GM18909 (cell line): ENCODE results near the gene CIAO2A.
"Not testable (repeated sequence)": the region's sequence is repeated elsewhere in the genome, so short reads cannot be mapped to it uniquely, and the experiment has no call there.

Source experiments
- ATAC-seq: cut with Tn5 transposase; IDR thresholded peaks from one replicate; pipeline ENCODE4 v1.9.1; 2021; ENCODE audit warnings: mild to moderate bottlenecking; ENCODE audit not compliant: unreplicated experiment, poor library complexity

Gene CIAO2A, protein sequence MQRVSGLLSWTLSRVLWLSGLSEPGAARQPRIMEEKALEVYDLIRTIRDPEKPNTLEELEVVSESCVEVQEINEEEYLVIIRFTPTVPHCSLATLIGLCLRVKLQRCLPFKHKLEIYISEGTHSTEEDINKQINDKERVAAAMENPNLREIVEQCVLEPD

GRCh38 chr15:64093627-64094417 lies at the start of gene CIAO2A:
CIAO2A (minus strand) TSS chr15:64093838; CDS start chr15:64093768, 70 bp downstream.
- peak; percentile 68 for ATAC-seq

DNA sequence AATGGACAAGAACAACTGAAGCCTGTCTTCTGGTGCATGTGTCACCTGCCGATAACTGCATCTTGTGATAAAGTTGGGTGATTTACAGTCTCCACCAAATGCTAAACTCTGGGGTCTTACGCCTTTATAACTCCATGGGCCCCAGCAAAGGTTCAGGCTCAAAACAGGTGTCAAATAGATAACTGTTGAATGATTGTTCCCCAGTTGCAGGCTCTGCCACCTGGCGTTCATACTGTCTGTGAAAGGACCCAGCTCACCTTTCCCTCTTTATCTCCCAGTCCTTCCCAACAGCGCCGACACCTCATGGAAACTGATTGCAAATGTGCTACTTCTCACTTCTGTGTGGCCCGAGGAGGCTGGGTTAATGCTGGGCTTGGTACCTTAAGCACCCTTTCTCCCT lies 49.6 kb upstream of the CIAO2A start:
- no peak for ATAC-seq

- ATAC-seq, result no peak
Observed at GRCh38 chr15:64141798-64142512, 48.3 kb upstream of the CIAO2A start.

DNA sequence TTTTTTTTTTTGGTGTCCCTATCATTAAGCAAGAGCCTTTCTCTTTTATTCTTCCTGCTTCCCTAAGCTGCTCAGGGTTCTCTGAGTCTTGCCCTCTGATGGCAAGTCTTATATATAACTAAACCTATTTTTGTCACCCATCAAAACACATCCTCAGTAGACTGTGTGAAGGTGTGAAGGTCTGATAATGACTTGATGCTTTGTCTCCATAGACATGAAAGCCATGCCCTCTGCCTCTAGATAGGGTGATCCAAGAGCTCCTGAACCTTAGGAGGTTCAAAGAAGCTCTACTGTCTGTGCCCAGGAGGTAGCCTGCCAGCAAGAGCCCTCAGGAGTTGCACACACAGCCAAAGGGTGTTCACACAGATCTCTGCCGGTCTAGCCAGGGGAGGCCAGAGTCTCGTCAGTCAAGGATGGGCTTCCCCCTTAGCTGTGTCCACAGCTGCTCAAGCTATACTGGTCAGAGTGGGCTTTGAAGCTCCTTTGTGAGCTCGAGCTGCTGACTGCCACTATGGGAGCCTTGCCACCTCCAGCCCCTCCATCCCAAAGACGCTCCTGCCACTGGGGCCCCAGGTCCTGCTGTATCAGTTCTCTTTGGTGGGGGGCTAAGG lies 44.8 kb upstream of the CIAO2A start:
- no peak for ATAC-seq

DNA sequence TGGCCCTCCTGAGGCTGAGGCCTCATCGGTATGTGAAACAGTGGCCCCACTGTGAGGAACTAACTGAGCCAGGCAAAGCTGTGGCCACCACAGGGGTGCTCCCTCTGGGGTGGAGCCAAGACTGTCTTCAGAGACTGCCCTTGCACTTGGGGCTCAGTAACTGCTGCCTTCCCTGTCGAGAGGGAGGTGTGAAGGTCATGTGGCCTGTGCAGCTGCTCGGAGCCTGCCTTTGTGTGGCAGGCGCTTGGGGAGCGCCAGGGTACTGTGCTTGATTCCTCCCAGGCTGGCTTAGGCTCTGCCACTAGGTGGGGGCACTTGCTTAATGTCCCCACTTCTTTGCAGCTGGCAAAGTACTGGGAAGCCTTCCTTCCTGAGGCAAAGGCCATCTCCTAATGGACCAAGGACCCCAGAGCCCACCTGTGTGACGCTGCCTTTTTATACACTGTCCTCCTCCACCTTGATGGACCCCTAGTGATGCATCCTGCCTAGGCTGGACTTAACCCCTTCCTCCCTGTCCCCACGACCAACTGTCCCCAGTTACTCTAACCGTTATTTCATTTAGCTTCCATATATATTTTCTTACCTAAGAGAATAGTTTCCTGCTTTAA lies 43.7 kb upstream of the CIAO2A start:
- no peak for ATAC-seq

- ATAC-seq, result no peak
Observed at GRCh38 chr15:64136347-64136746, 42.7 kb upstream of the CIAO2A start.

DNA sequence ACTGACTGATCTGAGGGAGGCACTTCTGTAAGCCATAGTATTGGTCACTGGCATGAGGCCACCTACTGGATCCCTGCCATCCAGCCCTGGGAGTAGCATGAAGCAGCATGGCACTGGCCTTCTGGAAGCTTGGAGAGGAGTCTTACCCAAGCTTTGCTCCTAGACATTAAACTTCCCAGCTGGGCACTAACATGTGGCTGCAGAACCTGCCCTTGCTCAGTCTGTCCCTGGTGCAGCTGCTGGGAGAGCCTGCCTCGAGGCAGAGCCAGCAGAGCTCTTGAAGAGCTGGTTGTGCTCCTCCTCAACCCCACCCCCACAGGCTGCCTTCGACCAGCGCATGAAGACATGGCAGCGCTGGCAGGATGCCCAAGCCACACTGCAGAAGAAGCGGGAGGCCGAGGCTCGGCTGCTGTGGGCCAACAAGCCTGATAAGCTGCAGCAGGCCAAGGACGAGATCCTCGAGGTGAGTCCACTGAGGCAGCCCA lies 40.7 kb upstream of the CIAO2A start:
- no peak for ATAC-seq

DNA sequence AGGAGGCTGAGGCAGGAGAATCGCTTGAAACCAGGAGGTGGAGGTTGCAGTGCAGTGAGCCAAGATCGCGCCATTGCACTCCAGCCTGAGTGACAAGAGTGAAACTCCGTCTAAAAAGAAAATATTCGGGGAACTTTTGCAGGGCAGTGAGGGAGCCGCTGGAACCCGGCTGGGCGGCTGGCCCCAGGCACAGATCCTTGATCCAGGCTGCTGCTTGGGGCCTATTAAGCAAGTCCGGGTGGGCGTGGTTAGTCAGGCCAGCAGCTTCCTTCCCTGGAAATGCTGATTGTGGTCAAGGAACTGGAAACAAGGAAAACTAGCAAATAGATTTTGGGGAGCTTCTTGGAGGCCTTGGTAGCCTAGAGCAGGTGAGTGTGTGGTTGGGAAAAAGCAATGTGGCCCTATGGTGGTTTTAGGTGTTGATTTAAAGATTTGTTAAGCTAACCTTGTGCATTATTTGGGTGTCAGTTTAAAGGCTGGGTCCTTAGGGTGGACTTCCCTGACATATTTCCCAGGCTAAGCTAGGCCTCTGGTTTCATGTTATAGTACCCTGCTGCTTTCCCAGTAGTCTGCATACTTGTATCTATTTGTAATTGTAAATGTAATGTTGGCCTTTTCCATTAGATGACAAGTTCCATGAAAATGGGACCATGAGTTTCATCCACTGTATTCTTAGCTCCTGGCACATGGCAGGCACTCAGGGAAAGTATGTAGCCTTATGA lies 40.1 kb upstream of the CIAO2A start:
- no peak for ATAC-seq

DNA sequence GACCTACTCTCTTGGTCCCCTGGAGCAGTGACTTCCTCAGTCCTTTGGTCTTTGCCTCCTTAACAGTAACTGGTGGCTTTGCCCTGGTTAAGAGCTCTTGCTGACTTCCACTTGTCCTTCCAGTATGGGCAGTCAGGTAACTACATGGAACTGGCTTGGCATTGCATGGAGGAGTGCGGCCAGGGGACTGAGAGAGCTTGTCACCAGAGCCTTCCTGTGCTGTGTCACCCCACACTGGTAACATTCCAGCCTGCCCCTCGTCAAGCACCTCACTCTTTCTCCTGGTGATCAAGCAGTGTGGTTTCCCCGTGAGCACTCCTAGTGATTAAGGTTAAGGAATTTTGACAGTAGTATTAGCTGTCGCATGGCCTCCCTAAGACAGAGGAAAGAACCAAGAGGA lies 38.6 kb upstream of the CIAO2A start:
- no peak for ATAC-seq

- ATAC-seq, result no peak
Observed at GRCh38 chr15:64131547-64131946, 37.9 kb upstream of the CIAO2A start.

GRCh38 chr15:64130159-64130558 lies 36.5 kb upstream of the CIAO2A start:
- no peak for ATAC-seq

DNA sequence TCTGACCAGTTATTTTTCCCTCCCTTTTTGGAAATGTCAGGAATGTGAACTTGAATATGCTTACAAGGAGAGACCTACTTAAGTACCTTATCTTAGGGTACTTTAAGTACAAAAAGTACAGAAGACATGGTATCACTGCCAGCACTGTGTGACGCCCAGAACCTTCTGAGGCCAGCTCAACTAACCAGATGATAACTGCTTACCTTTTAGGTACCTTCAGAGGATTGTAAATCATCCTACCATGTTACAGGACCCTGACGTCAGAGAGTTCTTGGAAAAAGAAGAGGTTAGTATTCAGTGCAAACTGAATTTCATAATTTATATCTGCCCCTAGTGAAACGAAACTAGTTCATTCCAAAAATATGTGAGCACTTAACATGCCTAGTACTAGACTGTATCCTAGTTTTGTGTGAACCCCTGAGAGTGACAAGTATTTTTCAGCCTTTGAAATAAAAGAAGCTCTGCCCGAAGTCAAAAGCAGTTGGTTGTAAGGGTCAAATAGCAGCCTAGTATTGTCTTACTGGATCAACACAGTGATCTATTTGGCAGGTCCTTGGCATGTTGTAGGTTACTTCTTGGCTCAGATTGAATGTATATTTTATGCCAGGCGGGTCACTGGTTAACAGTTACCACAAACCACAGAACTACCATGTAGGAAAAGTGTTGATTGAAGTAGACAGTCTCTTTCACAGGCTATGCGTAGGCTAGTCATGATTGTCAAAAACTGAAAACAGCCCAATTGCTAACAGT lies 34.1 kb upstream of the CIAO2A start:
- ATAC-seq, result no peak

- ATAC-seq, result no peak
Observed at GRCh38 chr15:64125978-64126377, 32.3 kb upstream of the CIAO2A start.

GRCh38 chr15:64122936-64123351 lies 29.3 kb upstream of the CIAO2A start:
- no peak for ATAC-seq

DNA sequence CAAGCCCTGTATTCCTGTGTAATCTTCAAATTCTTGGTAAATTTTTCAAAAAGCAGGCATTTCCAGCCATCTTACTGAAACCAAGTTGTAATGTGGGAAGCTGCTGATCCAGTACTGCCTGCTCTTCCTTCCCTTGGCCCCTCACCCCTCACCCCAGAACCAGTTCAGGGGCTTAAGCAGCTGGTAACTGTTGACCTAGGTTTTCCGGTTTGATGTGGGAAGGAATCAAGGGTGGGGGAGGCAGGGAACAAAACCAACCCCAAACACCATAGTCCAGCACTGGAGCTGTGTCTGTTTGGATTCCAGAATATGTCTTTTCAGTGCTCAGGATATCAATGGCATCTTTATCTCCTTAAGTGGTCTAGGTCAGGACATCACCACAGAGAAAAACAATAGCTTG lies 28.8 kb upstream of the CIAO2A start:
- no peak for ATAC-seq

DNA sequence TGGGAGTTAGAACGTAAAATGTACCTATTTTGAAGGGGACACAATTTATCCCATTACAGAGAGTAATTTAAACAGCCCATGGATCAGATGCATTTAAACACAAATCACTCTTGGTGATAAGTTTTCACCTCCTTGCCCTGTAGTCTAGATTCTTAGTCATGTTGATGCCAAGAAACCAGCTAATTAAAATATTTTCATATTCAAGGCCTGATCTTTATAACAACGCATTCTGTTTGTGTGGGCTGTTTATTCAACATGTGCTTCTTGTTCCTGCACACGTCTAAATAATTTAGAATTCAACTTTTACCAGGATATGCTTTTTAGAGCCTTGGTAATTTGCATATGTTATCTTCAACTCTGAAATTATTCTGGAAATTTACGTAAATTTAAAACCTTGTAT lies 28.0 kb upstream of the CIAO2A start:
- ATAC-seq, result no peak

GRCh38 chr15:64120322-64120721 lies 26.7 kb upstream of the CIAO2A start:
- ATAC-seq, result not testable (repeated sequence)

DNA sequence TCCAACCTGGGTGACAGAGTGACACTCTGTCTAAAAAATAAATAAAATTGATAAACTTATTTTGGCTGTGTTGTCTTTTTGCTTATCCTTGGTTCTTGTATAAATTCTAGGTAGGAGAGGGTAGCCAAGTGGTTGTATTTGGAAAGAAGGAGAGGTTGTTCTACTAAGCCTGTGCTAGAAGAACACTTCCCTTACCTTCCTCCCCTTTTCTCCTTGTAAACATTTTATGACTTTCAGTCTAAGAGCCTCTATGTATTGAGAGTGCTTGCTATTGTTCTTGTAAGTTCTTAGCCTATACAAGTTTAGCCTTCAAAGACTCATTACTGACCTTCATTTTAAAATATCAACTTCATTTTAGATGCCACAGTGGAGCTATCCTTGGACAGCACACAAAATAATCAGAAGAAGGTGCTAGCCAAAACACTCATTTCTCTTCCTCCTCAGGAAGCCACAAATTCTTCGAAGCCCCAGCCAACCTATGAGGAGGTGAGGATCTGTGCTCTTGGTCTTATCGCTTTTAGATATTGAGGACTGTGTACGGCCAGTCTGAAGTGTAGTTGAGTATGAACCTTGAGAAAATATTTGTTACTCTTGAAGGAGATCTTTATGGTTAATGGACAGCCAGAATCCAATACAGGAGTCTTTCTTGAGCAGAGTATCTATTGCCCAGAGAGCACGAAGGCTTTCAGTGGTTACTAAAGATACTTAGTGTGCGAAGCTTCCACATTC lies 24.3 kb upstream of the CIAO2A start:
- ATAC-seq, result no peak
